Mesothelial cell of epicardium (in vitro differentiated cells): ENCODE measurements around the gene OR5M3. TPM values are rescaled to one million over a fixed set of nuclear protein-coding genes. Genes with fewer than 3 reads are reported as not detected.
A peak's percentile ranks its signal among the peaks of the same experiment; 100 is the strongest.

Experiments
- DNase-seq, 2 experiments: peaks; one replicate each; pipeline ENCODE4 v3.0.0; 2021; ENCODE audit warnings: low spot score in 2 of 2; ENCODE audit not compliant: unreplicated experiment in 2 of 2
- H3K27ac Mint-ChIP-seq: 2 replicates; pipeline ENCODE4 v1.8.0; 2021; ENCODE audit warnings: mixed read lengths
- H3K27me3 Mint-ChIP-seq: 2 replicates; pipeline ENCODE4 v1.8.0; 2021; ENCODE audit warnings: low read depth, mixed read lengths
- H3K36me3 Mint-ChIP-seq: 2 replicates; pipeline ENCODE4 v1.8.0; 2021; ENCODE audit warnings: mixed read lengths
- H3K4me1 Mint-ChIP-seq: 2 replicates; pipeline ENCODE4 v1.8.0; 2021; ENCODE audit warnings: mixed read lengths
- H3K4me3 Mint-ChIP-seq: 2 replicates; pipeline ENCODE4 v1.8.0; 2021; ENCODE audit warnings: mild to moderate bottlenecking, moderate library complexity, mixed read lengths
- H3K9me3 Mint-ChIP-seq: 2 replicates; pipeline ENCODE4 v1.8.0; 2021; ENCODE audit warnings: mixed read lengths
- CTCF ChIP-seq: fragments of 200-600 bp; sonication (generic); IDR thresholded peaks from one replicate; pipeline ENCODE4 v1.5.0; 2021; ENCODE audit warnings: antibody characterized with exemption; ENCODE audit not compliant: unreplicated experiment
- total RNA-seq: library from RNA; stranded (reverse); gene quantifications from 3 replicates; pipeline ENCODE4 v1.2.1, GENCODE V29; 2021

OR5M3 gene
- not detected in 3 replicates for total RNA-seq

GRCh38 chr11:56473252-56473651 lies at the start of gene OR5M3:
Gene OR5M3 (minus strand): TSS chr11:56473352. CDS start chr11:56470497, 2,855 bp downstream.
- TF ChIP-seq CTCF, result no peak
- peaks cover 7% of the 10 kb centered on the region for H3K4me1 Mint-ChIP-seq
- H3K27me3 Mint-ChIP-seq, result no peaks in the 10 kb centered on the region
- H3K4me3 Mint-ChIP-seq, result no peak within 1 kb of the TSS
- H3K36me3 Mint-ChIP-seq, result no peaks in the 10 kb centered on the region
- no peak for DNase-seq
- H3K27ac Mint-ChIP-seq, result no peak within 1 kb of the TSS
- H3K9me3 Mint-ChIP-seq, result no peaks in the 10 kb centered on the region

DNA sequence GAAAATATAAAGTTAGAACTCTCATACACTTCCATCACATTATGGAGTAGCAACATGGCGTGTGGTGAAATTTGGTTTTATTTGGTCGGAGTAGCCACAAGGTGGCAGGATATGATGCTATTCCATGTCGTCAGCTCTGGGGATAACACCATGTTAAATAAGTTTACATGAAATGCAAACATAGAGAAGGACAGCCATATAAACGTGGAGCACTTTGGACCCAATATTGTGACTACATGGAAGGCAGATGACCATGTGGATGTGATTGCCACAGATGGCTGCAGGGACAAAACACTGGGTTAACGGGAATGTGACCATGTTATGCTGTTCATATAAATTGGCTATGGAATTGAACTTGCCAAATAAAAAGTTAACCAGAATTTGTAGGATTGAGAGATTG lies 48.9 kb upstream of the OR5M3 start:
- H3K27ac Mint-ChIP-seq, result no peak overlapping the region
- DNase-seq, result no peak

DNA sequence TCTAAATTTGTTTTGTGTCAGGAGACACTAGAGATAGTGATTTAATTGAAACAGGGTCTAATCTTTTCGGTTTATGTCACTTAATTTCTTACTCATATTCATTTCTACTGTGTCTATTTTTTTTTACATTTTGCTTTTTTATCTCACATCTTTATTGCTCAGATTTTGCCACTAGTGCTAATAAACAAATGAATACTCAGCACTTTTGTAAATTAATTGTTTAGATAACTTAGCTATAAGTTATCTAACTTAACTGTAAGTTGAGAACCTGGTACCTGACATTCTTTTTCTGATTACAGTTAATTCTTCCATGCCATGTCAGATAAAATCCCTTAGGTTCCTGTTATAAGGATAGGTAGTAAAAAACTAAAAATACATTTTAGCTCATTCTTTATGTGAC lies 40.1 kb upstream of the OR5M3 start:
- no peaks in the 10 kb centered on the region for H3K27me3 Mint-ChIP-seq
- H3K36me3 Mint-ChIP-seq, result no peaks in the 10 kb centered on the region
- H3K27ac Mint-ChIP-seq, result no peak overlapping the region

More for the DNA sequence above, 48.9 kb upstream of the OR5M3 start:
- Mint-ChIP-seq H3K27me3 (no peaks in the 10 kb centered on the region), H3K36me3 (no peaks in the 10 kb centered on the region), H3K4me1 (no peaks in the 10 kb centered on the region), H3K4me3 (no peak overlapping the region), H3K9me3 (no peaks in the 10 kb centered on the region)
- TF ChIP-seq CTCF, result peak; percentile 26

DNA sequence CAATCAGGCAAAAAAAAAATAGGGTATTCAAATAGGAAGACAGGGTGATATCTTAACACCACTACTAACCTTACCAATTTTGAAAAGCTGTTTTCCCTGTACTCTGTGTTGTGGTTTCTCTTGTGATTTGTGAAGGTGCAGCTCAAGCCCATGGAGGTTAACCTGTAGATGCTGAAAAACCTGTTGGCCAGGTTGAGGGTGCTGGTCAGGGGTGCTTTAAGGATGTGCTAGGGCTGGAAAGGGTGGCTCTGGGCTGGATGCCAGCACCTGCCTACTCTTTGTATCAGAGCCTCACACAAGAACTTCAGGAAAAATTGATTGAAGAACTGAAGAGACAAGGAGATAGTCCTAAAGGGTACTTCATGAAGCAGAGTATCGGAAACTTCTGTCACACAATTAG lies 36.3 kb upstream of the OR5M3 start:
- no peak overlapping the region for H3K4me3 Mint-ChIP-seq
- peaks cover 11% of the 10 kb centered on the region for H3K9me3 Mint-ChIP-seq
- no peak for DNase-seq
- H3K4me1 Mint-ChIP-seq, result no peaks in the 10 kb centered on the region
- no peak overlapping the region for H3K27ac Mint-ChIP-seq
- H3K36me3 Mint-ChIP-seq, result no peaks in the 10 kb centered on the region
- no peak for TF ChIP-seq CTCF
- H3K27me3 Mint-ChIP-seq, result no peaks in the 10 kb centered on the region

More for the DNA sequence above, 40.1 kb upstream of the OR5M3 start:
- no peaks in the 10 kb centered on the region for H3K4me1 Mint-ChIP-seq
- no peak for DNase-seq
- H3K9me3 Mint-ChIP-seq, result peaks cover 3% of the 10 kb centered on the region
- TF ChIP-seq CTCF, result no peak
- H3K4me3 Mint-ChIP-seq, result no peak overlapping the region

DNA sequence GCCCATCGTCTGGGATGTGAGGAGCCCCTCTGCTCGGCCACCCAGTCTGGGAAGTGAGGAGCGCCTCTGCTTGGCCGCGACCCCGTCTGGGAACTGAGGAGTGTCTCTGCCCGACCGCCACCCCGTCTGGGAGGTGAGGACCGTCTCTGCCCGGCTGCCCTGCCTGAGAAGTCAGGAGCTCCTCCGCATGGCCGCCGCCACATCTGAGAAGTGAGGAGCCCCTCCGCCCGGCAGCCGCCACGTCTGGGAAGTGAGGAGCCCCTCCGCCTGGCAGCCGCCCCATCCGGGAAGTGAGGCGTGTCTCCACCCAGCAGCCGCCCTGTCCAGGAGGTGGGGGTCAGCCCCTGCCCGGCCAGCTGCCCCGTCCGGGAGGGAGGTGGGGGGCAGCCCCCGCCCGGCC lies 23.9 kb upstream of the OR5M3 start:
- no peak for DNase-seq
- Mint-ChIP-seq H3K27me3 (no peaks in the 10 kb centered on the region), H3K4me3 (no peak overlapping the region)

More for the DNA sequence above, 23.9 kb upstream of the OR5M3 start:
- H3K36me3 Mint-ChIP-seq, result no peaks in the 10 kb centered on the region
- no peak for TF ChIP-seq CTCF
- H3K9me3 Mint-ChIP-seq, result peaks cover 10% of the 10 kb centered on the region
- no peaks in the 10 kb centered on the region for H3K4me1 Mint-ChIP-seq
- H3K27ac Mint-ChIP-seq, result no peak overlapping the region
